ENCODE measurements around the gene DSG3. TPM values are rescaled to one million over a fixed set of nuclear protein-coding genes. Genes with fewer than 3 reads are reported as not detected.

The DSG3 gene
- total and polyA plus RNA-seq, 10 of the 15 experiments (the other 5 are each of a cell fraction or from before 2014, with no cell fraction given): 0.01 to 0.36 (median 0.30) TPM

- TF ChIP-seq SKIL (IDR thresholded peaks at IDR 0.05; ENCODE audit: low read depth, poor library complexity, severe bottlenecking) (no peak), USF1 (IDR thresholded peaks at IDR 0.05; ENCODE audit: borderline replicate concordance, extremely low read length, insufficient read depth, low read depth, low read length) (no peak)
Measured at GRCh38 chr18:31447530-31448191, at the start of gene DSG3 (continued).

GRCh38 chr18:31398191-31398590, 49.4 kb upstream of the DSG3 start:
- BruUV-seq (replicated peaks): no TSS peak
- ATAC-seq: no peak
- RAD21 ChIA-PET (ENCODE audit: unreplicated experiment): no interaction called here
- H3K79me2 ChIP-seq (ENCODE audit: control insufficient read depth, insufficient read depth, low read length): no peaks in the 10 kb centered on the region
- no peak overlapping the region for H2AFZ ChIP-seq (ENCODE audit: control insufficient read depth, low read depth, low read length)
- H3K36me3 ChIP-seq (ENCODE audit: control insufficient read depth in 2 of 2, insufficient read depth in 2 of 2, low read length in 1 of 2): no peaks in the 10 kb centered on the region
- no peak overlapping the region for H3K4me3 ChIP-seq
- SMC1A ChIA-PET (ENCODE audit: uncharacterized antibody, unreplicated experiment): interaction anchor here (0.8 kb wide), 1 partner anchor 15 kb away, joined by 3 read pairs; no protein-coding TSS in a partner anchor
- H3K27ac ChIP-seq (ENCODE audit: control insufficient read depth, insufficient read depth): no peak overlapping the region
- no peak for FAIRE-seq
- in situ Hi-C loops (cut with MboI) (no loop called here), intact Hi-C loops (cut with micrococcal nuclease; ENCODE audit: unreplicated experiment) (no loop called here)
- H3K4me1 ChIP-seq (ENCODE audit: control insufficient read depth, insufficient read depth, low read length): no peaks in the 10 kb centered on the region
- CTCF ChIA-PET: no interaction called here
- H3K9ac ChIP-seq (ENCODE audit: control insufficient read depth, insufficient read depth, low read length): no peak overlapping the region
- no peaks in the 10 kb centered on the region for H3K27me3 ChIP-seq (replicated peaks in 1 of 2; ENCODE audit: control insufficient read depth in 2 of 2, insufficient read depth in 2 of 2, low read length in 1 of 2)
- 3% methylated on average over 2 of the region's 2 CpGs for WGBS (ENCODE audit: insufficient coverage, insufficient replicate concordance, low lambda C conversion rate, missing lambda C conversion rate)
- H3K9me3 ChIP-seq (replicated peaks; ENCODE audit: control insufficient read depth, insufficient read depth, low read length): no peaks in the 10 kb centered on the region
- no peak for TF ChIP-seq NFXL1 (IDR thresholded peaks at IDR 0.05; ENCODE audit: borderline replicate concordance)
- TF ChIP-seq ESRRA (IDR thresholded peaks at IDR 0.05; ENCODE audit: low read length): no peak
- no peak for TF ChIP-seq SRF (IDR thresholded peaks at IDR 0.05; ENCODE audit: low read depth in 2 of 2, low read length in 2 of 2)
- TF ChIP-seq TAF1 (IDR thresholded peaks at IDR 0.05; ENCODE audit: borderline replicate concordance, low read depth, low read length): no peak
- TF ChIP-seq ZBTB11 (CRISPR knock-in tag; IDR thresholded peaks at IDR 0.05): no peak
- TF ChIP-seq ZBTB4 (CRISPR knock-in tag; IDR thresholded peaks at IDR 0.05): no peak
- TF ChIP-seq RAD21 (IDR thresholded peaks at IDR 0.05; ENCODE audit: insufficient read depth, low read depth, low read length): no peak
- no peak for TF ChIP-seq YY1 (IDR thresholded peaks at IDR 0.05; ENCODE audit: low read depth, low read length)
- TF ChIP-seq JUNB (IDR thresholded peaks at IDR 0.05): no peak
- TF ChIP-seq MEF2A (IDR thresholded peaks at IDR 0.05; ENCODE audit: insufficient read depth, low read depth, low read length): no peak
- POLR2A ChIA-PET: no interaction called here
- H3K4me2 ChIP-seq (ENCODE audit: control insufficient read depth, insufficient read depth): no peak overlapping the region
- H4K20me1 ChIP-seq (ENCODE audit: control insufficient read depth, insufficient read depth): no peaks in the 10 kb centered on the region
- no peak for DNase-seq (ENCODE audit: low read depth, low spot score)

Data from GM12878 (cell line).